Upper lobe of left lung (tissue), 6 donors: ENCODE data around the gene DCAF15. TPM values are rescaled to one million over a fixed set of nuclear protein-coding genes. Genes with fewer than 3 reads are reported as not detected.

Experiments used
- ATAC-seq, 2 donors: fragments of 200-7000 bp; cut with Tn5 transposase; one replicate each; pipeline ENCODE4 v1.9.1; 2022; ENCODE audit warnings: mild to moderate bottlenecking in 2 of 2, moderate library complexity in 2 of 2; ENCODE audit not compliant: low FRiP score in 2 of 2
- DNase-seq, 2 donors: peaks; one replicate each; pipeline ENCODE4 v3.0.0-alpha.2; 2019 to 2020
- H3K27ac ChIP-seq, 4 donors: fragments of 200-600 bp; sonication (generic); one replicate each; pipeline ENCODE4 v1.5.1; 2016 to 2019
- H3K27me3 ChIP-seq, 4 donors: fragments of 200-600 bp; sonication (generic); one replicate each; pipeline ENCODE4 v1.5.1; 2017 to 2019
- H3K36me3 ChIP-seq, 4 donors: fragments of 200-600 bp; sonication (generic); one replicate each; pipeline ENCODE4 v1.5.1; 2016 to 2019
- H3K4me1 ChIP-seq, 4 donors: fragments of 200-600 bp; sonication (generic); one replicate each; pipeline ENCODE4 v1.5.1; 2018 to 2019
- H3K4me3 ChIP-seq, 4 donors: fragments of 200-600 bp; sonication (generic); one replicate each; pipeline ENCODE4 v1.5.1; 2017 to 2019; ENCODE audit warnings: mild to moderate bottlenecking in 2 of 4, moderate library complexity in 1 of 4
- H3K9me3 ChIP-seq, 4 donors: fragments of 200-600 bp; sonication (generic); one replicate each; pipeline ENCODE4 v1.5.1; 2018 to 2019
- EP300 ChIP-seq, 4 donors: sonication (generic); formaldehyde crosslinking; IDR thresholded peaks; one replicate each; pipeline ENCODE4 v1.5.1; 2017; ENCODE audit warnings: antibody characterized with exemption in 4 of 4, control low read depth in 2 of 4
- POLR2A ChIP-seq, 4 donors: fragments of 450-650 bp; IDR thresholded peaks; one replicate each; pipeline ENCODE4 v1.5.1; 2016 to 2017; ENCODE audit warnings: antibody characterized with exemption in 4 of 4, mild to moderate bottlenecking in 2 of 4
- POLR2AphosphoS5 ChIP-seq, 2 donors: sonication (generic); formaldehyde crosslinking; IDR thresholded peaks; one replicate each; pipeline ENCODE4 v1.5.1; 2017; ENCODE audit warnings: antibody characterized with exemption in 2 of 2
- WGBS, 2 donors: methylation state at CpG; one replicate each; pipeline ENCODE4 v1.1.5; 2017 to 2018; 5-methylcytosine and 5-hydroxymethylcytosine counted together
- total RNA-seq, 6 donors: library from RNA; depleted of rRNA in 4 of 6; stranded (reverse); fragments of >200 nt in 4 of 6; gene quantifications; one replicate each; pipeline versions ENCODE4 v1.1.0 to v1.2.1, GENCODE V29; 2016 to 2021
- TF ChIP-seq, protein P1 (sequence below), 6 experiments: fragments of 450-650 bp in 4 of 6; fragments of 200-600 bp in 2 of 6; sonication (generic) in 2 of 6; IDR thresholded peaks; one replicate each; pipeline ENCODE4 v1.5.1; 2016 to 2019; ENCODE audit warnings: antibody characterized with exemption in 6 of 6
- donor health status: DM: no; HTN: no; CAD: no; lungs with moderate emphysema.
- donor health status: DM: no; HTN: yes; CAD: no; lungs with severe emphysema.

The DCAF15 gene, protein sequence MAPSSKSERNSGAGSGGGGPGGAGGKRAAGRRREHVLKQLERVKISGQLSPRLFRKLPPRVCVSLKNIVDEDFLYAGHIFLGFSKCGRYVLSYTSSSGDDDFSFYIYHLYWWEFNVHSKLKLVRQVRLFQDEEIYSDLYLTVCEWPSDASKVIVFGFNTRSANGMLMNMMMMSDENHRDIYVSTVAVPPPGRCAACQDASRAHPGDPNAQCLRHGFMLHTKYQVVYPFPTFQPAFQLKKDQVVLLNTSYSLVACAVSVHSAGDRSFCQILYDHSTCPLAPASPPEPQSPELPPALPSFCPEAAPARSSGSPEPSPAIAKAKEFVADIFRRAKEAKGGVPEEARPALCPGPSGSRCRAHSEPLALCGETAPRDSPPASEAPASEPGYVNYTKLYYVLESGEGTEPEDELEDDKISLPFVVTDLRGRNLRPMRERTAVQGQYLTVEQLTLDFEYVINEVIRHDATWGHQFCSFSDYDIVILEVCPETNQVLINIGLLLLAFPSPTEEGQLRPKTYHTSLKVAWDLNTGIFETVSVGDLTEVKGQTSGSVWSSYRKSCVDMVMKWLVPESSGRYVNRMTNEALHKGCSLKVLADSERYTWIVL
- 10 to 100 TPM; 20.5 to 51.3 (median 39.0) TPM for total RNA-seq

DNA sequence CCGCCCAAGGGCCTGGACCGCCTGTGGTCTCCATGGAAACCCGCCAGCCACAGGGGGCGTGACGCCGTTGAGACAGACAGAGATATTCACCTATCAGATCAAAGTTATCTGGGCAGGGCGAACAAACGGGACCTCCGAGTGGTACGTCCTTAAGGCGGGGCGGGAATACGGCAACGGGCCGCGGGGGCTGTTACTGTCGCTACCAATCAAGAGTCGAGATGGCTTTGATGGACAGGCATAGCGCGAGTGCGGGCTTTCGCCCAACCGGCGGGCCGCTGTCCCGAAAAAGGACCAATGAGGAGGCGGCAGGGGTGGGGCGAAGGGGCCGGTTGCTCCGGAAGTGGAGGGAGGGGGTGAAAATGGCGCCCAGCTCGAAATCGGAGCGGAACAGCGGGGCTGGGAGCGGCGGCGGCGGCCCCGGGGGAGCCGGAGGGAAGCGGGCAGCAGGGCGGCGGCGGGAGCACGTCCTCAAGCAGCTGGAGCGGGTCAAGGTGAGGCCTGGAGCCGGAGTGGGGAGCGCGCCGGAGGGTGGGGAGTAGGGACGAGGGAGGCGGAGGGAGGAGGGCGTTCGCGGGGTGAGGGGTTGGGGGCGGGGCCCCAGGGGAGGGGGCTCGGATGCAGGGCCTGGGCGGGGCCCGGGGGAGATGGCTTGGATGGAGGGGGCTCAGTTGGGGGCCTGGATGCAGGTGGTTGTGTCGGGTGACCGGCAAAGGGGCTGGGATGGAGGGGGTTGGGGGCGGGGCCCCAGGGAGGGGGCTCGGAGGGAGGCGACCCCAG is at the start of gene DCAF15:
Gene DCAF15 (plus strand): TSS at position 356 of the 777 bp plus-strand sequence. CDS start 4 bp downstream, at position 360.
- Histone ChIP-seq H3K27me3 (no peaks in the 10 kb centered on the region), H3K9me3 (no peaks in the 10 kb centered on the region), H3K36me3 (peaks cover 20 to 31% (median 28%) of the 10 kb centered on the region in 4 donors), H3K27ac (peak within 1 kb of the TSS; percentile 83 to 94 (median 91)), H3K4me3 (peak within 1 kb of the TSS; percentile 81 to 87 (median 86)), H3K4me1 (peaks cover 11 to 17% (median 15%) of the 10 kb centered on the region in 4 donors)
- TF ChIP-seq EP300 (IDR thresholded peaks at IDR 0.05) (no peak), POLR2A (IDR thresholded peaks at IDR 0.05) (peak in 2 of 4 donors; percentile 13 to 70), POLR2AphosphoS5 (IDR thresholded peaks at IDR 0.05) (peak; percentile 45 to 66)
- TF ChIP-seq, protein P1, sequence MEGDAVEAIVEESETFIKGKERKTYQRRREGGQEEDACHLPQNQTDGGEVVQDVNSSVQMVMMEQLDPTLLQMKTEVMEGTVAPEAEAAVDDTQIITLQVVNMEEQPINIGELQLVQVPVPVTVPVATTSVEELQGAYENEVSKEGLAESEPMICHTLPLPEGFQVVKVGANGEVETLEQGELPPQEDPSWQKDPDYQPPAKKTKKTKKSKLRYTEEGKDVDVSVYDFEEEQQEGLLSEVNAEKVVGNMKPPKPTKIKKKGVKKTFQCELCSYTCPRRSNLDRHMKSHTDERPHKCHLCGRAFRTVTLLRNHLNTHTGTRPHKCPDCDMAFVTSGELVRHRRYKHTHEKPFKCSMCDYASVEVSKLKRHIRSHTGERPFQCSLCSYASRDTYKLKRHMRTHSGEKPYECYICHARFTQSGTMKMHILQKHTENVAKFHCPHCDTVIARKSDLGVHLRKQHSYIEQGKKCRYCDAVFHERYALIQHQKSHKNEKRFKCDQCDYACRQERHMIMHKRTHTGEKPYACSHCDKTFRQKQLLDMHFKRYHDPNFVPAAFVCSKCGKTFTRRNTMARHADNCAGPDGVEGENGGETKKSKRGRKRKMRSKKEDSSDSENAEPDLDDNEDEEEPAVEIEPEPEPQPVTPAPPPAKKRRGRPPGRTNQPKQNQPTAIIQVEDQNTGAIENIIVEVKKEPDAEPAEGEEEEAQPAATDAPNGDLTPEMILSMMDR (IDR thresholded peaks at IDR 0.05): peak in 1 of 6 experiments; percentile 31
- WGBS, 2 donors: 0 to 1% methylated on average over 39 to 50 of the region's 65 CpGs
- ATAC-seq (peak; percentile 99), DNase-seq (peak; percentile 97 to 99)

DNA sequence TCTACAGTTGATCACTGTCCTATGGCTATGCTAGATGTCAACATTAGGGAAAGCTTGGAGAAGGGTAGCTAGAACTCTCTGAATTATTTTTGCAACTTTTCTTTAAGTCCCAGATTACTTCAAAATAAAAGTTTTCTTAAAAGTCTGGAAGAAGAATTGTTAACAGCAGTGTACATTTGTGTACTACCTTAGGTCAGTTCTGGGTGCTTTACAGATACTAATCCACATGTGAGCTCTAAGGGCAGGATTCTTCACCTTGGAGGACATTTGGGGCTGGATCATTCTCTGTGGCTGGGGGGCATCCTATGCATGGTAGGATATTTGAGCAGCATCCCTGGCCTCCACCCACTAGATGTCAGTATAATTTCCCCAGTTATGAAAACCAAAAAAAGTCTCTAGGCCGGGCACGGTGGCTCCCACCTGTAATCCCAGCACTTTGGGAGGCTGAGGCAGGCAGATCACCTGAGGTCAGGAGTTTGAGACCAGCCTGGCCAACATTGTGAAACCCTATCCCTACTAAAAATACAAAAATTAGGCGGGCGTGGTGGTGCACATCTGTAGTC is 49.2 kb upstream of the DCAF15 start:
- no peak overlapping the region for H3K27ac ChIP-seq
- H3K9me3 ChIP-seq: no peaks in the 10 kb centered on the region
- DNase-seq (no peak), ATAC-seq (no peak)
- H3K4me1 ChIP-seq: peaks cover 9 to 19% (median 13%) of the 10 kb centered on the region in 4 donors
- TF ChIP-seq EP300 (IDR thresholded peaks at IDR 0.05): no peak
- TF ChIP-seq, protein P1 (IDR thresholded peaks at IDR 0.05): peak in 1 of 6 experiments; percentile 15
- no peak overlapping the region for H3K4me3 ChIP-seq
- no peaks in the 10 kb centered on the region for H3K27me3 ChIP-seq
- WGBS, 2 donors: 67 to 78% methylated on average over 4 of the region's 4 CpGs
- H3K36me3 ChIP-seq: no peaks in the 10 kb centered on the region

DNA sequence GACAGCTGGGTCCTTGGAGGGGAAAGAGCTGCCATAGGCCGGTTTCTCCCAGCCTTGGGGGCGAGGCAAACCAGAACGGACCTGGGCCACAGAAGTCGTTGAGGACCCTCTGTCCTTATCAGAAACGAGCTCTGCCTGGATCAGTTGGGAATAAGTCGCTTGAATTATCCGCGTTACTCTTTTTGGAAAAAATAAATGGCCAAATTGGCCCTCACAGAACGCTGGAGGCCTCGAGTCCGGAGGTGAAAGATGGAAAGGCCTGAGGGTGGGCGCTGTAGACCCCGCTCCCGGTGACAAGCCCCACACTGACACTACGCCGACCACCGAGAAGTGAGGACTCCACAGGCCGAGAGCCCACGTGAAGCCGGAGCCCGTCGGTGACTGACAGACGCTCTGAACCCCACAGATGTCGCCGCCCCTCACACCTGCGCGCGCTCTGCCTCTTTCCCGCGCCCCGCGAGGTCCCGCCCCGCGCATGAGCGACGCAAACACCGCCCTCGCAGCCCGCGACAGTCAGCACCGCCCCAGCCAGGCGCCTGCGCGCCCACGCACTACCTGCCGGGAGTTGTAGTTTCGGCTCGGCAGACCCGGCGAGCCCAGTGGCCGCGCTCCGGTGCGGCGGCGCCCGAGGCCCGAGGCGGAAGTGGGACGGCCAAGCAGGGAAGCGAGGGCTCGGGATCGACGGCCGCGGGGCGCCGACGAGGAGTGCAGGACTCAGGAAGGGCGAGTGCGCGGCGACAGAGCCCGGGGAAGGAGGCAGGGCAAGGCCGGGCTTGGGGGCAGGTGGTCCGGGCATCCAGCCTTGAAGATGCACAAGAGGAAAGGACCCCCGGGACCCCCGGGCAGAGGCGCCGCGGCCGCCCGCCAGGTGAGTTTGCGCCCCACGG is 46.4 kb upstream of the DCAF15 start, which contains the start of the genes BRME1 and CC2D1A:
Gene BRME1 (minus strand): TSS at position 484 of the 887 bp plus-strand sequence. CDS start 1,225 bp downstream, outside the sequence.
Gene CC2D1A (plus strand): TSS at position 568 of the 887 bp plus-strand sequence. CDS start 241 bp downstream, at position 809.
- Histone ChIP-seq H3K27me3 (no peaks in the 10 kb centered on the region), H3K27ac (peak within 1 kb of the TSS; percentile 54 to 91 (median 74)), H3K4me3 (peak within 1 kb of the TSS; percentile 61 to 81 (median 70)), H3K4me1 (peaks cover 9 to 19% (median 13%) of the 10 kb centered on the region in 4 donors), H3K9me3 (no peaks in the 10 kb centered on the region), H3K36me3 (peaks cover 0 to 15% (median 10%) of the 10 kb centered on the region in 4 donors)
- TF ChIP-seq EP300 (IDR thresholded peaks at IDR 0.05) (no peak), POLR2AphosphoS5 (IDR thresholded peaks at IDR 0.05) (peak; percentile 67 to 81), POLR2A (IDR thresholded peaks at IDR 0.05) (peak in 2 of 4 donors; percentile 39 to 77)
- TF ChIP-seq, protein P1 (IDR thresholded peaks at IDR 0.05): peak in 3 of 6 experiments; percentile 14 to 36 (median 30)
- ATAC-seq: peak; percentile 95 to 100
- DNase-seq: peak; percentile 96 to 99
- 28 to 36% methylated on average over 14 to 21 of the region's 86 CpGs for WGBS, 2 donors
